Activated naive CD8-positive, alpha-beta T cell (primary cell): ENCODE results near the gene CARF.
"Not testable (repeated sequence)": the region's sequence is repeated elsewhere in the genome, so short reads cannot be mapped to it uniquely, and the experiment has no call there.

ENCODE experiments used
- H3K27ac Mint-ChIP-seq: one replicate; pipeline ENCODE4 v1.8.0; 2021; ENCODE audit warnings: mixed read lengths
- H3K27me3 Mint-ChIP-seq: one replicate; pipeline ENCODE4 v1.8.0; 2021; ENCODE audit warnings: mixed read lengths
- H3K36me3 Mint-ChIP-seq: one replicate; pipeline ENCODE4 v1.8.0; 2021; ENCODE audit warnings: mixed read lengths
- H3K4me1 Mint-ChIP-seq: one replicate; pipeline ENCODE4 v1.8.0; 2021; ENCODE audit warnings: low read depth, mixed read lengths
- H3K4me3 Mint-ChIP-seq: one replicate; pipeline ENCODE4 v1.8.0; 2021; ENCODE audit warnings: mild to moderate bottlenecking, mixed read lengths
- H3K9me3 Mint-ChIP-seq: one replicate; pipeline ENCODE4 v1.8.0; 2021; ENCODE audit warnings: low read depth, mixed read lengths

The CARF gene

GRCh38 chr2:202911203-202911511 lies 918 bp upstream of the CARF start:
- Mint-ChIP-seq H3K4me1 (peaks cover 35% of the 10 kb centered on the region), H3K9me3 (no peaks in the 10 kb centered on the region), H3K27ac (peak overlapping the region; percentile 99), H3K27me3 (no peaks in the 10 kb centered on the region), H3K4me3 (peak overlapping the region; percentile 98), H3K36me3 (no peaks in the 10 kb centered on the region)

- Mint-ChIP-seq H3K27ac (peak overlapping the region; percentile 99), H3K4me1 (peaks cover 32% of the 10 kb centered on the region), H3K4me3 (peak overlapping the region; percentile 98)
- H3K9me3 Mint-ChIP-seq, H3K27me3 Mint-ChIP-seq, H3K36me3 Mint-ChIP-seq: not testable (repeated sequence)
These were observed 497 bp downstream of the CARF start for GRCh38 chr2:202912342-202913201.

- Mint-ChIP-seq H3K27ac (no peak overlapping the region), H3K36me3 (peaks cover 8% of the 10 kb centered on the region)
These were observed 6.8 kb downstream of the CARF start for GRCh38 chr2:202918860-202919259.

GRCh38 chr2:202932425-202933138 lies 20.5 kb downstream of the CARF start:
- Mint-ChIP-seq H3K36me3 (peaks cover 25% of the 10 kb centered on the region), H3K4me3 (no peak overlapping the region), H3K27ac (no peak overlapping the region), H3K9me3 (no peaks in the 10 kb centered on the region), H3K27me3 (no peaks in the 10 kb centered on the region), H3K4me1 (peaks cover 2% of the 10 kb centered on the region)

More at GRCh38 chr2:202918860-202919259, 6.8 kb downstream of the CARF start:
- no peaks in the 10 kb centered on the region for H3K9me3 Mint-ChIP-seq
- H3K27me3 Mint-ChIP-seq = no peaks in the 10 kb centered on the region
- H3K4me3 Mint-ChIP-seq = no peak overlapping the region
- no peaks in the 10 kb centered on the region for H3K4me1 Mint-ChIP-seq

- Mint-ChIP-seq H3K27ac (no peak overlapping the region), H3K9me3 (no peaks in the 10 kb centered on the region), H3K27me3 (no peaks in the 10 kb centered on the region), H3K4me1 (peaks cover 2% of the 10 kb centered on the region), H3K36me3 (peaks cover 23% of the 10 kb centered on the region), H3K4me3 (no peak overlapping the region)
These were observed 21.1 kb downstream of the CARF start for GRCh38 chr2:202933139-202933510.

GRCh38 chr2:202933958-202934357 lies 21.9 kb downstream of the CARF start:
- Mint-ChIP-seq H3K4me1 (peaks cover 2% of the 10 kb centered on the region), H3K4me3 (no peak overlapping the region), H3K9me3 (no peaks in the 10 kb centered on the region), H3K36me3 (peaks cover 21% of the 10 kb centered on the region), H3K27ac (no peak overlapping the region), H3K27me3 (no peaks in the 10 kb centered on the region)

GRCh38 chr2:202934456-202934855 lies 22.4 kb downstream of the CARF start:
- Mint-ChIP-seq H3K27ac (no peak overlapping the region), H3K9me3 (no peaks in the 10 kb centered on the region), H3K4me3 (no peak overlapping the region), H3K36me3 (peaks cover 22% of the 10 kb centered on the region), H3K4me1 (peaks cover under 1% of the 10 kb centered on the region), H3K27me3 (no peaks in the 10 kb centered on the region)

GRCh38 chr2:202938960-202939359 lies 26.9 kb downstream of the CARF start:
- Mint-ChIP-seq H3K36me3 (peaks cover 15% of the 10 kb centered on the region), H3K4me3 (no peak overlapping the region), H3K4me1 (no peaks in the 10 kb centered on the region), H3K27ac (no peak overlapping the region), H3K9me3 (no peaks in the 10 kb centered on the region), H3K27me3 (no peaks in the 10 kb centered on the region)

GRCh38 chr2:202941771-202942170 lies 29.7 kb downstream of the CARF start:
- H3K36me3 Mint-ChIP-seq = peaks cover 34% of the 10 kb centered on the region
- H3K4me3 Mint-ChIP-seq = no peak overlapping the region
- H3K9me3 Mint-ChIP-seq = peaks cover 4% of the 10 kb centered on the region
- H3K4me1 Mint-ChIP-seq = no peaks in the 10 kb centered on the region
- no peaks in the 10 kb centered on the region for H3K27me3 Mint-ChIP-seq
- H3K27ac Mint-ChIP-seq = no peak overlapping the region

- Mint-ChIP-seq H3K4me1 (no peaks in the 10 kb centered on the region), H3K9me3 (peaks cover 4% of the 10 kb centered on the region), H3K27ac (no peak overlapping the region), H3K36me3 (peaks cover 37% of the 10 kb centered on the region), H3K27me3 (no peaks in the 10 kb centered on the region), H3K4me3 (no peak overlapping the region)
These were observed 32.3 kb downstream of the CARF start for GRCh38 chr2:202944408-202944807.

GRCh38 chr2:202944816-202945215 lies 32.7 kb downstream of the CARF start:
- Mint-ChIP-seq H3K4me1 (no peaks in the 10 kb centered on the region), H3K27me3 (no peaks in the 10 kb centered on the region), H3K27ac (no peak overlapping the region), H3K4me3 (no peak overlapping the region), H3K36me3 (peaks cover 37% of the 10 kb centered on the region), H3K9me3 (peaks cover 4% of the 10 kb centered on the region)

GRCh38 chr2:202945497-202945896 lies 33.4 kb downstream of the CARF start:
- no peak overlapping the region for H3K27ac Mint-ChIP-seq
- H3K36me3 Mint-ChIP-seq = peaks cover 37% of the 10 kb centered on the region
- H3K4me1 Mint-ChIP-seq = peaks cover 1% of the 10 kb centered on the region
- peaks cover 4% of the 10 kb centered on the region for H3K9me3 Mint-ChIP-seq
- no peak overlapping the region for H3K4me3 Mint-ChIP-seq
- no peaks in the 10 kb centered on the region for H3K27me3 Mint-ChIP-seq

- H3K27me3 Mint-ChIP-seq, H3K4me3 Mint-ChIP-seq, H3K9me3 Mint-ChIP-seq, H3K4me1 Mint-ChIP-seq, H3K27ac Mint-ChIP-seq: not testable (repeated sequence)
- H3K36me3 Mint-ChIP-seq = peaks cover 36% of the 10 kb centered on the region
These were observed 37.3 kb downstream of the CARF start for GRCh38 chr2:202949333-202949732.

- H3K27ac Mint-ChIP-seq = no peak overlapping the region
These were observed 38.5 kb downstream of the CARF start for GRCh38 chr2:202950592-202950991.

GRCh38 chr2:202960524-202960923 lies 48.4 kb downstream of the CARF start:
- Mint-ChIP-seq H3K27ac (no peak overlapping the region), H3K36me3 (peaks cover 9% of the 10 kb centered on the region), H3K27me3 (no peaks in the 10 kb centered on the region), H3K4me3 (no peak overlapping the region), H3K9me3 (no peaks in the 10 kb centered on the region), H3K4me1 (no peaks in the 10 kb centered on the region)

More at GRCh38 chr2:202950592-202950991, 38.5 kb downstream of the CARF start:
- Mint-ChIP-seq H3K36me3 (peaks cover 24% of the 10 kb centered on the region), H3K4me1 (peaks cover 1% of the 10 kb centered on the region), H3K9me3 (peaks cover under 1% of the 10 kb centered on the region), H3K4me3 (no peak overlapping the region), H3K27me3 (no peaks in the 10 kb centered on the region)
